Muscle layer of colon (tissue), 2 donors: Measurements from ENCODE around the gene VPS26C.
A peak's percentile ranks its signal among the peaks of the same experiment; 100 is the strongest.

ENCODE experiments used
- H3K27ac ChIP-seq: one replicate; pipeline ENCODE4 v1.7.0; 2013; ENCODE audit warnings: low read depth, mild to moderate bottlenecking, low read length, moderate library complexity
- H3K27me3 ChIP-seq, 2 donors: one replicate each; pipeline ENCODE4 v1.7.0; 2013; ENCODE audit warnings: low read length in 2 of 2, mild to moderate bottlenecking in 2 of 2; ENCODE audit not compliant: insufficient read depth in 2 of 2, control insufficient read depth in 1 of 2
- H3K36me3 ChIP-seq: one replicate; pipeline ENCODE4 v1.7.0; 2013; ENCODE audit warnings: mild to moderate bottlenecking, low read length; ENCODE audit not compliant: insufficient read depth
- H3K4me1 ChIP-seq: one replicate; pipeline ENCODE4 v1.7.0; 2013; ENCODE audit warnings: mild to moderate bottlenecking, low read length; ENCODE audit not compliant: insufficient read depth
- H3K4me3 ChIP-seq, 2 donors: one replicate each; pipeline ENCODE4 v1.7.0; 2013; ENCODE audit warnings: low read length in 2 of 2, low read depth in 1 of 2, mild to moderate bottlenecking in 1 of 2, moderate library complexity in 1 of 2
- H3K9ac ChIP-seq: one replicate; pipeline ENCODE4 v1.7.0; 2013; ENCODE audit warnings: low read length
- H3K9me3 ChIP-seq: one replicate; pipeline ENCODE4 v1.7.0; 2013; ENCODE audit warnings: mild to moderate bottlenecking, low read length
- donor health status: abdominal sarcoma.
- donor health status: Adenocarcinoma of cecum.

VPS26C gene

DNA sequence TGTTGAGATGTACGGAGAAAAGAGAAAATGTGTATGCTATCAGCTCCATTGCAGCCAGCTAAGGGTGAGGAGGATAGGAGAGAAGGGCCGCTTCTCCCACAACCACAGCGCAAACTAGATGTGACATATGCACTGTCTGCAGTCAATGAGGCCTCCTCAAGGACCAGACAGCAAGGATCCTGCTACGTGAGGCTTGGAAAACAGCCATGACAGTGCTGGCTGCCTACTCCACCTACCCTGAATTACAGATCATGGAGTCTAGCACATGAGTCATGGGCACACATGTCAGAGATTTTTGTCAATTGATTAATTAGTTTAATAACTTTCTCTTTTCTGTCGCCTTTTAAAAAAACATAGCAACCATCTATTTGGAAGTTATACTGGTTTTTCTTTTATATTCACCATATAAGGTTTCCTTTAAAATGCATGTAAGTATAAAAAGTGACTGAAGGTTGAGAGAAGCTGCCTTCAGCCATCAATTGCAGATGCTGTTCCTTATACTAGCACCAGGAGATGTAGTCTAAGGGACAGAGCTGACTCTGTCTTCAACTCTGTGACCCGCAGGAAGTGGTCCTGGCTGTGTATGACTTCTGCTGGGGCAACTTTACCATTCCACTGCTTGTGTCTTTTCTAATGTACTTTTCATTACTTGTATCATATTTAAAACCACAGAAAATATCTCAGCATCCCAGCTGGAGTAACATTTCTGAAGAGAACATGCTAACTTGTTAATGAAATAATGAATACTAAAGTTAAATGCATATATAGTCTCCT lies 3.1 kb downstream of the VPS26C start:
- Histone ChIP-seq H3K36me3 (no peaks in the 10 kb centered on the region), H3K4me1 (peaks cover 21% of the 10 kb centered on the region), H3K27me3 (no peaks in the 10 kb centered on the region), H3K9me3 (no peaks in the 10 kb centered on the region), H3K4me3 (no peak overlapping the region), H3K27ac (no peak overlapping the region), H3K9ac (no peak overlapping the region)

GRCh38 chr21:37259426-37259825 lies 7.7 kb downstream of the VPS26C start:
- Histone ChIP-seq H3K4me3 (no peak overlapping the region), H3K9ac (no peak overlapping the region), H3K27me3 (no peaks in the 10 kb centered on the region), H3K27ac (no peak overlapping the region), H3K4me1 (peaks cover 13% of the 10 kb centered on the region), H3K36me3 (no peaks in the 10 kb centered on the region), H3K9me3 (no peaks in the 10 kb centered on the region)

- H3K27me3 ChIP-seq: no peaks in the 10 kb centered on the region
- no peaks in the 10 kb centered on the region for H3K36me3 ChIP-seq
- peak overlapping the region; percentile 43 for H3K27ac ChIP-seq
- peak overlapping the region; percentile 67 to 77 for H3K4me3 ChIP-seq
- peaks cover 13% of the 10 kb centered on the region for H3K4me1 ChIP-seq
- H3K9ac ChIP-seq: peak overlapping the region; percentile 22
- H3K9me3 ChIP-seq: no peaks in the 10 kb centered on the region
Measured at GRCh38 chr21:37257967-37258877, 8.9 kb downstream of the VPS26C start.

GRCh38 chr21:37257511-37257966 lies 9.6 kb downstream of the VPS26C start:
- no peaks in the 10 kb centered on the region for H3K9me3 ChIP-seq
- H3K27me3 ChIP-seq: no peaks in the 10 kb centered on the region
- peak overlapping the region; percentile 43 for H3K27ac ChIP-seq
- H3K36me3 ChIP-seq: no peaks in the 10 kb centered on the region
- peaks cover 13% of the 10 kb centered on the region for H3K4me1 ChIP-seq
- no peak overlapping the region for H3K9ac ChIP-seq
- peak overlapping the region; percentile 67 to 77 for H3K4me3 ChIP-seq

DNA sequence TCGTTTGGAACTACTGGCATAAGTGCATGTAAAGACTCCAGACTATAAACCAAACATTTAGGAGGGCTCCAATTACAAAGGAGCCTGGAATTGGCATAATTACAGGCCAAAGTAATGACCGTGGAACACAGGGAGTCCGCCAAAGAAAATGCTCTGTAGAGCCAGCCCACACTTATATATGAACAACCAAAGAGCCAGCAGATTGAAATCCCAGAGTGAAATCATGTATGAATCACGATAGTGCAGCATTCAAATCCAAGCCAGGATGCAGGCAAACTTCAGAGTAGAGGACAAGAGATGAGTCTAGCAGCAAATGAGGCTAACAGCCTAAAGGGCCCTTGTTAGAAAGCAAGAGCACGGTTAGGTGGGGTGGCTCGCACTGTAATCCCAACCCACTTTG lies 13.1 kb downstream of the VPS26C start:
- Histone ChIP-seq H3K4me3 (no peak overlapping the region), H3K36me3 (no peaks in the 10 kb centered on the region), H3K4me1 (peaks cover 7% of the 10 kb centered on the region)

GRCh38 chr21:37251294-37251634 lies 15.9 kb downstream of the VPS26C start:
- Histone ChIP-seq H3K4me1 (no peaks in the 10 kb centered on the region), H3K27ac (no peak overlapping the region), H3K4me3 (no peak overlapping the region), H3K9ac (no peak overlapping the region), H3K27me3 (no peaks in the 10 kb centered on the region), H3K9me3 (no peaks in the 10 kb centered on the region), H3K36me3 (no peaks in the 10 kb centered on the region)

More for the DNA sequence above, 13.1 kb downstream of the VPS26C start:
- no peak overlapping the region for H3K9ac ChIP-seq
- H3K27ac ChIP-seq: no peak overlapping the region
- no peaks in the 10 kb centered on the region for H3K9me3 ChIP-seq
- no peaks in the 10 kb centered on the region for H3K27me3 ChIP-seq

GRCh38 chr21:37249112-37249904 lies 17.8 kb downstream of the VPS26C start:
- no peaks in the 10 kb centered on the region for H3K4me1 ChIP-seq
- no peaks in the 10 kb centered on the region for H3K36me3 ChIP-seq
- H3K9ac ChIP-seq: no peak overlapping the region
- H3K4me3 ChIP-seq: no peak overlapping the region
- no peak overlapping the region for H3K27ac ChIP-seq
- no peaks in the 10 kb centered on the region for H3K27me3 ChIP-seq
- H3K9me3 ChIP-seq: no peaks in the 10 kb centered on the region

GRCh38 chr21:37248298-37248697 lies 18.8 kb downstream of the VPS26C start:
- Histone ChIP-seq H3K27me3 (no peaks in the 10 kb centered on the region), H3K36me3 (no peaks in the 10 kb centered on the region), H3K4me1 (no peaks in the 10 kb centered on the region), H3K9me3 (no peaks in the 10 kb centered on the region), H3K4me3 (no peak overlapping the region), H3K27ac (no peak overlapping the region), H3K9ac (no peak overlapping the region)

DNA sequence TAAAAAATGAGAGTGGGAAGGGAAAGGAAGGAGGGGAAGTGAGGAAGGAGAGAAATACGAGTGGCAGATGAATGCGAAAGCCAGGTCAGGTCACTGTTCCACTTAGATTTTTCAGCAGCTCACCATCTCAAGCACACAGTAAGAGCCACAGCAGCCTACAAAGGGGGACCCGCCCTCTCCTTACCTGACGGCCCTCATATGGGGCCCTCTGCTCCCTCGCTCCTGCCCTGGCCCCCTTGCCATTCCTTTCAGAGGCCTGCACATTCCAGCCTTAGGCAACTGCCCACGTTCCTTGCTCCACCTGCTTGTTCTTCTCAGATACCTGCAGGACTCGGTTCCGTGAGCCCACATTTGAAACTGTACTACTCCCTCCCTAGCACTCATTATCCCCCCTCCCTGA lies 22.0 kb downstream of the VPS26C start:
- H3K27me3 ChIP-seq: no peaks in the 10 kb centered on the region
- H3K27ac ChIP-seq: no peak overlapping the region
- no peaks in the 10 kb centered on the region for H3K4me1 ChIP-seq
- H3K9me3 ChIP-seq: no peaks in the 10 kb centered on the region
- no peak overlapping the region for H3K4me3 ChIP-seq
- H3K9ac ChIP-seq: no peak overlapping the region
- no peaks in the 10 kb centered on the region for H3K36me3 ChIP-seq

DNA sequence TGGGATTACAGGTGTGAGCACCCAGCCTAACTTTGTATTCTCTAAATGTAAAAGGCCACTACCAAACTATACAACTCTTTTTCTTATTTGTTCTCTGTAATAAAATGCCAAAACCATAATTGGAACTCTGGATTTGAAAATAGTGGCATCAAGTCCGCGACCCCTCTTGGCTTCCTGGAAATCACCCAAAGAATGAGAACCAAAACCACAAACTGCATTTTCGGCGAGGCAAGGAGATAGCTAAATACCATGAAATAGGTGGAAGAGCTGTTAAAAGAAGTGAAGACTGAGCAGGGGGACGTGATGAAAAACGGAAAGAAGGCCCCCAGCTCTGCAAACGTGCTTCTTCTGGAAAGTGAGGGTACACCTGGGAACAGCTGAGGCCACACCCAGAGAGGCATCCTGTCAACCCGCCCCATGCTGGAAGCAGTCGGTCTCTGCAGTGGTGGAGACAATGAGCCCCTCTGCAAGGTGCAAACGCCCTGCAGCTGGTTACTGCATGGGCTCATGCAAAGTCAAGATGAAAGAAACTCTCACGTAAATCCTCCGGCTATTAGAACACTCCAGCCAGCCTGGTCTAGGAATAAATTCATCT lies 22.5 kb downstream of the VPS26C start:
- no peaks in the 10 kb centered on the region for H3K4me1 ChIP-seq

GRCh38 chr21:37243961-37244360 lies 23.2 kb downstream of the VPS26C start:
- no peaks in the 10 kb centered on the region for H3K4me1 ChIP-seq
- H3K9ac ChIP-seq: no peak overlapping the region
- no peak overlapping the region for H3K27ac ChIP-seq
- H3K36me3 ChIP-seq: no peaks in the 10 kb centered on the region
- no peaks in the 10 kb centered on the region for H3K27me3 ChIP-seq
- H3K9me3 ChIP-seq: no peaks in the 10 kb centered on the region
- no peak overlapping the region for H3K4me3 ChIP-seq

More for the DNA sequence above, 22.5 kb downstream of the VPS26C start:
- H3K36me3 ChIP-seq: no peaks in the 10 kb centered on the region
- no peaks in the 10 kb centered on the region for H3K9me3 ChIP-seq
- no peaks in the 10 kb centered on the region for H3K27me3 ChIP-seq
- no peak overlapping the region for H3K9ac ChIP-seq
- H3K27ac ChIP-seq: no peak overlapping the region
- H3K4me3 ChIP-seq: no peak overlapping the region
